ENCODE measurements around the gene PPP2R3A.
A peak's percentile ranks its signal among the peaks of the same experiment; 100 is the strongest.
"Not testable (repeated sequence)": the region's sequence is repeated elsewhere in the genome, so short reads cannot be mapped to it uniquely, and the experiment has no call there.

The PPP2R3A gene

GRCh38 chr3:136142592-136142991 is 177.1 kb downstream of the PPP2R3A start:
- peak; percentile 59 for DNase-seq (ENCODE audit: low read depth)
- TF ChIP-seq CTCF (IDR thresholded peaks at IDR 0.05; ENCODE audit: control insufficient read depth, insufficient read depth, low read depth, low read length, missing control alignments) = no peak
- H3K4me3 ChIP-seq (ENCODE audit: control insufficient read depth, low read depth, low read length) = no peak overlapping the region

GRCh38 chr3:136144397-136144796 is 178.9 kb downstream of the PPP2R3A start:
- H3K4me3 ChIP-seq (ENCODE audit: control insufficient read depth, low read depth, low read length) = not testable (repeated sequence)

GRCh38 chr3:136146981-136147729 is 181.6 kb downstream of the PPP2R3A start:
- no peak for DNase-seq (ENCODE audit: low read depth)
- TF ChIP-seq CTCF (IDR thresholded peaks at IDR 0.05; ENCODE audit: control insufficient read depth, insufficient read depth, low read depth, low read length, missing control alignments) = no peak
- no peak overlapping the region for H3K4me3 ChIP-seq (ENCODE audit: control insufficient read depth, low read depth, low read length)

More at GRCh38 chr3:136144397-136144796, 178.9 kb downstream of the PPP2R3A start:
- not testable (repeated sequence) for DNase-seq (ENCODE audit: low read depth)

- TF ChIP-seq CTCF (IDR thresholded peaks at IDR 0.05; ENCODE audit: control insufficient read depth, insufficient read depth, low read depth, low read length, missing control alignments) = no peak
- peak; percentile 11 for DNase-seq (ENCODE audit: low read depth)
- H3K4me3 ChIP-seq (ENCODE audit: control insufficient read depth, low read depth, low read length) = no peak overlapping the region
Measured at GRCh38 chr3:136149667-136150066, 184.1 kb downstream of the PPP2R3A start.

GRCh38 chr3:136151219-136151618 is 185.7 kb downstream of the PPP2R3A start:
- DNase-seq (ENCODE audit: low read depth) = no peak
- TF ChIP-seq CTCF (IDR thresholded peaks at IDR 0.05; ENCODE audit: control insufficient read depth, insufficient read depth, low read depth, low read length, missing control alignments) = no peak
- H3K4me3 ChIP-seq (ENCODE audit: control insufficient read depth, low read depth, low read length) = no peak overlapping the region

GRCh38 chr3:136152176-136152843 is 186.8 kb downstream of the PPP2R3A start:
- no peak for DNase-seq (ENCODE audit: low read depth)
- TF ChIP-seq CTCF (IDR thresholded peaks at IDR 0.05; ENCODE audit: control insufficient read depth, insufficient read depth, low read depth, low read length, missing control alignments) = no peak
- no peak overlapping the region for H3K4me3 ChIP-seq (ENCODE audit: control insufficient read depth, low read depth, low read length)

GRCh38 chr3:136152963-136153362 is 187.4 kb downstream of the PPP2R3A start:
- DNase-seq (ENCODE audit: low read depth) = no peak
- H3K4me3 ChIP-seq (ENCODE audit: control insufficient read depth, low read depth, low read length) = no peak overlapping the region
- TF ChIP-seq CTCF (IDR thresholded peaks at IDR 0.05; ENCODE audit: control insufficient read depth, insufficient read depth, low read depth, low read length, missing control alignments) = no peak

Measured in AG09309 (cell line).